NCI-H1436 (cell line): ENCODE data around the gene COL8A1.
"Not testable (repeated sequence)": the region's sequence is repeated elsewhere in the genome, so short reads cannot be mapped to it uniquely, and the experiment has no call there.

Source experiments
- DNase-seq: peaks from one replicate; lab custom pipeline; 2025; lab: John Stamatoyannopoulos, UW

The COL8A1 gene

GRCh38 chr3:99638167-99638948 is at the start of gene COL8A1:
TSS of gene COL8A1 (plus strand) at chr3:99638594. CDS start at chr3:99790683, 152,089 bp downstream.
- no peak for DNase-seq

GRCh38 chr3:99589168-99589567 is 49.2 kb upstream of the COL8A1 start:
- DNase-seq = not testable (repeated sequence)

- DNase-seq = no peak
Measured at GRCh38 chr3:99599894-99600293, 38.5 kb upstream of the COL8A1 start.

- DNase-seq = no peak
Measured at GRCh38 chr3:99601515-99601914, 36.9 kb upstream of the COL8A1 start.

- no peak for DNase-seq
Measured at GRCh38 chr3:99602183-99602582, 36.2 kb upstream of the COL8A1 start.

- DNase-seq = no peak
Measured at GRCh38 chr3:99607151-99607550, 31.2 kb upstream of the COL8A1 start.

- DNase-seq = no peak
Measured at GRCh38 chr3:99614768-99615167, 23.6 kb upstream of the COL8A1 start.

GRCh38 chr3:99620077-99620767 is 18.2 kb upstream of the COL8A1 start:
- no peak for DNase-seq

- no peak for DNase-seq
Measured at GRCh38 chr3:99620976-99621375, 17.4 kb upstream of the COL8A1 start.

- DNase-seq = no peak
Measured at GRCh38 chr3:99624496-99625236, 13.7 kb upstream of the COL8A1 start.

- DNase-seq = no peak
Measured at GRCh38 chr3:99625237-99625622, 13.2 kb upstream of the COL8A1 start.

- no peak for DNase-seq
Measured at GRCh38 chr3:99625643-99626416, 12.6 kb upstream of the COL8A1 start.

- no peak for DNase-seq
Measured at GRCh38 chr3:99626417-99626788, 12.0 kb upstream of the COL8A1 start.

GRCh38 chr3:99627062-99627826 is 11.2 kb upstream of the COL8A1 start:
- no peak for DNase-seq

- DNase-seq = no peak
Measured at GRCh38 chr3:99630815-99631214, 7.6 kb upstream of the COL8A1 start.

- DNase-seq = no peak
Measured at GRCh38 chr3:99633887-99634558, 4.4 kb upstream of the COL8A1 start.

- no peak for DNase-seq
Measured at GRCh38 chr3:99634881-99635280, 3.5 kb upstream of the COL8A1 start.

- DNase-seq = no peak
Measured at GRCh38 chr3:99635348-99635747, 3.0 kb upstream of the COL8A1 start.

GRCh38 chr3:99637016-99637367 is 1.4 kb upstream of the COL8A1 start:
- DNase-seq = no peak

- no peak for DNase-seq
Measured at GRCh38 chr3:99637368-99638111, 854 bp upstream of the COL8A1 start.
